Coronary artery (tissue), 2 donors: ENCODE measurements around the gene PEPD.

Experiments used
- DNase-seq: peaks from one replicate; pipeline ENCODE4 v3.0.0-alpha.2; 2017; ENCODE audit warnings: low spot score
- H3K27ac ChIP-seq, 2 donors: fragments of 200-600 bp; sonication (generic); one replicate each; pipeline ENCODE4 v1.5.1; 2016 to 2019
- H3K4me3 ChIP-seq: fragments of 200-600 bp; sonication (generic); 2 replicates; pipeline ENCODE4 v1.5.1; 2016; ENCODE audit warnings: mild to moderate bottlenecking, moderate library complexity
- CTCF ChIP-seq: fragments of 200-600 bp; sonication (generic); IDR thresholded peaks from one replicate; pipeline ENCODE4 v1.5.1; 2019; ENCODE audit warnings: antibody characterized with exemption

PEPD gene

GRCh38 chr19:33414667-33415605 is 106.7 kb downstream of the PEPD start:
- TF ChIP-seq CTCF: no peak
- no peak overlapping the region for H3K4me3 ChIP-seq
- H3K27ac ChIP-seq: no peak overlapping the region
- no peak for DNase-seq

GRCh38 chr19:33413868-33414666 is 107.5 kb downstream of the PEPD start:
- no peak for DNase-seq
- Histone ChIP-seq H3K27ac (no peak overlapping the region), H3K4me3 (no peak overlapping the region)
- no peak for TF ChIP-seq CTCF

GRCh38 chr19:33413426-33413725 is 108.2 kb downstream of the PEPD start:
- Histone ChIP-seq H3K27ac (no peak overlapping the region), H3K4me3 (no peak overlapping the region)
- no peak for TF ChIP-seq CTCF
- no peak for DNase-seq

GRCh38 chr19:33412601-33413425 is 108.8 kb downstream of the PEPD start:
- Histone ChIP-seq H3K27ac (no peak overlapping the region), H3K4me3 (no peak overlapping the region)
- no peak for DNase-seq
- TF ChIP-seq CTCF: no peak

GRCh38 chr19:33411621-33412180 is 109.9 kb downstream of the PEPD start:
- TF ChIP-seq CTCF: no peak
- no peak for DNase-seq
- Histone ChIP-seq H3K27ac (no peak overlapping the region), H3K4me3 (no peak overlapping the region)

GRCh38 chr19:33410915-33411401 is 110.6 kb downstream of the PEPD start:
- no peak for DNase-seq
- Histone ChIP-seq H3K4me3 (no peak overlapping the region), H3K27ac (no peak overlapping the region)
- TF ChIP-seq CTCF: no peak
